Gastrocnemius medialis (tissue), 4 donors: ENCODE results near the gene NIBAN1. TPM values are rescaled to one million over a fixed set of nuclear protein-coding genes. Genes with fewer than 3 reads are reported as not detected.

ENCODE experiments used
- ATAC-seq, 2 donors: fragments of 150-250 bp; one replicate each; pipeline ENCODE4 v1.9.1; 2016
- DNase-seq, 2 donors: peaks; one replicate each; pipeline ENCODE4 v3.0.0-alpha.2; 2019
- H3K27ac ChIP-seq, 4 donors: fragments of 200-600 bp; sonication (generic); 1 replicate in 1 of 4; 2 replicates in 3 of 4; pipeline ENCODE4 v1.5.1; 2016 to 2018; ENCODE audit warnings: mild to moderate bottlenecking in 2 of 4, moderate library complexity in 1 of 4
- H3K27me3 ChIP-seq, 3 donors: fragments of 200-600 bp; sonication (generic) in 2 of 3; 1 replicate in 1 of 3; 2 replicates in 2 of 3; pipeline versions ENCODE4 v1.5.1 to v1.6.0; 2016 to 2019; ENCODE audit warnings: mild to moderate bottlenecking in 1 of 3, moderate library complexity in 1 of 3
- H3K36me3 ChIP-seq, 2 donors: fragments of 200-600 bp; sonication (generic) in 1 of 2; one replicate each; pipeline ENCODE4 v1.5.1; 2017 to 2018
- H3K4me1 ChIP-seq, 2 donors: fragments of 200-600 bp; sonication (generic) in 1 of 2; one replicate each; pipeline ENCODE4 v1.5.1; 2016 to 2017; ENCODE audit warnings: mild to moderate bottlenecking in 2 of 2
- H3K4me3 ChIP-seq, 4 donors: fragments of 200-600 bp; sonication (generic) in 3 of 4; 1 replicate in 1 of 4; 2 replicates in 3 of 4; pipeline ENCODE4 v1.5.1; 2016 to 2019; ENCODE audit warnings: mild to moderate bottlenecking in 2 of 4
- H3K9me3 ChIP-seq, 3 donors: fragments of 200-600 bp; sonication (generic) in 2 of 3; 1 replicate in 1 of 3; 2 replicates in 2 of 3; pipeline ENCODE4 v1.5.1; 2016 to 2019
- POLR2A ChIP-seq, 2 donors: fragments of 450-650 bp; IDR thresholded peaks; one replicate each; pipeline ENCODE4 v1.6.1; 2017; ENCODE audit warnings: antibody characterized with exemption in 2 of 2, mild to moderate bottlenecking in 2 of 2, moderate library complexity in 2 of 2
- in situ Hi-C, 4 donors: fragments of 200-750 bp; cut with MboI; loops; one replicate each; pipeline versions ENCODE4 v1.15.0 to v1.8.0; 2017; ENCODE audit warnings: low sequenced_read_pairs in 4 of 4
- intact Hi-C: fragments of 100-400 bp; cut with DNase I; formaldehyde crosslinking; loops from one replicate; pipeline ENCODE4 v1.15.1; 2023; ENCODE audit warnings: low total_unique reads
- total RNA-seq, 4 donors: library from RNA; depleted of rRNA; stranded (reverse); fragments of >200 nt; gene quantifications; one replicate each; pipeline versions ENCODE4 v1.1.0 to v1.2.3, GENCODE V29; 2016
- TF ChIP-seq, protein P1 (sequence below), 5 experiments: fragments of 450-650 bp in 3 of 5; fragments of 200-600 bp in 2 of 5; sonication (generic) in 2 of 5; IDR thresholded peaks in 4 of 5; conservative IDR thresholded peaks in 1 of 5; 1 replicate in 4 of 5; 2 replicates in 1 of 5; pipeline ENCODE4 v1.5.1; 2016 to 2019; ENCODE audit warnings: antibody characterized with exemption in 5 of 5, mild to moderate bottlenecking in 3 of 5, moderate library complexity in 3 of 5

Gene NIBAN1
- total RNA-seq, 4 donors from 2014 or later = 11.7 to 125 (median 19.7) TPM

DNA sequence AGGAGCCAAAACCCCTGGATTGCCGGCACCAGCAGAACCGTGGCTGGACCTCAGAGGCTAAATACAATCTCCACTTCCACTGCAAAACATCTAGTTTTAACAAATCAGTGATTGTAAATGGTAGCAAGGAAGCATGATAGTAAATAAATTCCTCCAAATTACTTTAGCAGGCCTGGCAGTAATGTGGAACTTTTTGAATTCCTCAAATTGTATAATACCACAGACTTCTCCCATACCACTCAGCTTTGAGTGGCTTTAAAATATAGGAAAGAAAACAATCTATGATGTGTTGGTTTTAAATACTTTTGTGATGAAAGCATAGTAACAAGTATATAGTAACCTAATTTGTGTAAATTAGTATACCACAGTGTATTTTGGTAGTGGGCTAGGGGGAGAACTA, 34.1 kb downstream of the NIBAN1 start:
- H3K4me1 ChIP-seq = peaks cover 7 to 24% of the 10 kb centered on the region in 2 donors
- no peak overlapping the region for H3K27ac ChIP-seq
- no peaks in the 10 kb centered on the region for H3K36me3 ChIP-seq
- intact Hi-C loops = no loop called here
- H3K27me3 ChIP-seq = no peaks in the 10 kb centered on the region
- ATAC-seq (no peak), DNase-seq (no peak)
- H3K4me3 ChIP-seq = no peak overlapping the region
- TF ChIP-seq, protein P1, sequence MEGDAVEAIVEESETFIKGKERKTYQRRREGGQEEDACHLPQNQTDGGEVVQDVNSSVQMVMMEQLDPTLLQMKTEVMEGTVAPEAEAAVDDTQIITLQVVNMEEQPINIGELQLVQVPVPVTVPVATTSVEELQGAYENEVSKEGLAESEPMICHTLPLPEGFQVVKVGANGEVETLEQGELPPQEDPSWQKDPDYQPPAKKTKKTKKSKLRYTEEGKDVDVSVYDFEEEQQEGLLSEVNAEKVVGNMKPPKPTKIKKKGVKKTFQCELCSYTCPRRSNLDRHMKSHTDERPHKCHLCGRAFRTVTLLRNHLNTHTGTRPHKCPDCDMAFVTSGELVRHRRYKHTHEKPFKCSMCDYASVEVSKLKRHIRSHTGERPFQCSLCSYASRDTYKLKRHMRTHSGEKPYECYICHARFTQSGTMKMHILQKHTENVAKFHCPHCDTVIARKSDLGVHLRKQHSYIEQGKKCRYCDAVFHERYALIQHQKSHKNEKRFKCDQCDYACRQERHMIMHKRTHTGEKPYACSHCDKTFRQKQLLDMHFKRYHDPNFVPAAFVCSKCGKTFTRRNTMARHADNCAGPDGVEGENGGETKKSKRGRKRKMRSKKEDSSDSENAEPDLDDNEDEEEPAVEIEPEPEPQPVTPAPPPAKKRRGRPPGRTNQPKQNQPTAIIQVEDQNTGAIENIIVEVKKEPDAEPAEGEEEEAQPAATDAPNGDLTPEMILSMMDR (IDR thresholded peaks at IDR 0.05 in 4 of 5, conservative IDR thresholded peaks at IDR 0.05 in 1 of 5) = no peak
- no peak for TF ChIP-seq POLR2A (IDR thresholded peaks at IDR 0.05)
- in situ Hi-C loops = no loop called here
- no peaks in the 10 kb centered on the region for H3K9me3 ChIP-seq

DNA sequence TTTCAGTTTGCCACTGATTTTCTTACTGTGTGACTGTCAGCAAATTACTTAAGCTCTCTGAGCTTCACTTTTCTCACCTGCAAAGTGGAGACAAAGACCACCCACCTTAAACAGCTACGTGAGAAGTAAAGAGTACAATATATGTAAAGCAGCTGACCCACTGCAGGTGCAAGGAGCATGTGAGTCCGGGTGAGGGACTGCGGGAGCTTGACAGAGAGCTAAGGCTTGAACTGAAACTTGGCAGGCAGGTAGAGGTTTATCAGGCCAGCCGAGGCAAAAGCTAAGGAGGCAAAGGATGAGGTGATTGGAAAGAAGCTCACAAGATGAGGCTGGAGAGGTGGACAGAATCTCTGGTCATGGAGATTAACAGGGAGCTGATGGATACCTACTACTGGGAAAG, 36.6 kb downstream of the NIBAN1 start:
- Histone ChIP-seq H3K4me1 (peaks cover 7 to 24% of the 10 kb centered on the region in 2 donors), H3K27ac (no peak overlapping the region), H3K27me3 (no peaks in the 10 kb centered on the region), H3K4me3 (no peak overlapping the region), H3K9me3 (no peaks in the 10 kb centered on the region), H3K36me3 (no peaks in the 10 kb centered on the region)
- ATAC-seq (no peak), DNase-seq (no peak)
- intact Hi-C loops = no loop called here
- no peak for TF ChIP-seq POLR2A (IDR thresholded peaks at IDR 0.05)
- TF ChIP-seq, protein P1 (IDR thresholded peaks at IDR 0.05 in 4 of 5, conservative IDR thresholded peaks at IDR 0.05 in 1 of 5) = no peak
- in situ Hi-C loops = no loop called here

DNA sequence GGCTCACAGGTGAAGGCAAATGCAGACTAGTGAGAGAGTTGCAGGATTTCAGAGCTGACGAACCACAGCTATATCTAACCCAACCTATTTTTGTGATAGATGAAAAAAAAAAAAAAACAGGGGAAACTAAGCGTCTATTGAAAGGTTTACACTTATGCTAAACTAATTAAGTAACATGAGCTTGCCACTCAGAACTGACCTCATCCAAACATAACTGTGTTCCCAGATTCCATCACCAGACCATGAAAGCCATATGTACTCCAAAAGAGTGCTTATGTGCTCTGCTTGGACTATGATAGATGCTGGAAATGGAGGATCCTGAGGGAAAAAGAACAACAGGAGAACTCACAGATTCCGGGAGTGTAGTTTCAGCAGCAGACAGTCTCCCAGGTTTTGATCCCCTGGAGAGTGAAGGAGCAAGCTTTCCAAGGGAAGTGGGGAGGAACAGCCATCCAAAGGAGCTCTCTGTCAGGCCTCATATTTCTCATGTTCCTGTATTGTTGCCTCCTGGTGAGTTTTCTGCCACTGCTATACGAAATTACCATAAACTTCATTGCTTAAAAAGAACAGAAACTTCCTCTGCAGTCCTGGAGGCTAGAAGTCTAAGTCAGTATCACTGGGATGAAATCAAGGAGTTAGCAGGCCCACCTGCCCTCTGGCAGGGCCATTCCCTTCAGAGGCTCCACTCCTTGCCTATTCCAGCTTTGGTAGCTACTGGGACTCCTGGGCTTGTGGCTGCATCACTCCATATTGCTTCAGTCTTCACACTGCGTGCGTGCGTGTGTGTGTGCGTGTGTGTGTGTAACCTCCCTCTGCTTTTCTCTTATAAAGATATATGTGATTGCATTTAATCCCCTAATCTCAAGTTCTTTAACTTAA, 38.1 kb downstream of the NIBAN1 start:
- ATAC-seq = no peak
- H3K4me1 ChIP-seq = peaks cover 7 to 24% of the 10 kb centered on the region in 2 donors
- peak overlapping the region in 1 of 4 donors; percentile 33 for H3K27ac ChIP-seq
- no peaks in the 10 kb centered on the region for H3K27me3 ChIP-seq
- intact Hi-C loops = no loop called here
- no peak for DNase-seq
- H3K36me3 ChIP-seq = no peaks in the 10 kb centered on the region
- TF ChIP-seq, protein P1 (IDR thresholded peaks at IDR 0.05 in 4 of 5, conservative IDR thresholded peaks at IDR 0.05 in 1 of 5) = no peak
- TF ChIP-seq POLR2A (IDR thresholded peaks at IDR 0.05) = no peak
- no peaks in the 10 kb centered on the region for H3K9me3 ChIP-seq
- H3K4me3 ChIP-seq = no peak overlapping the region
- in situ Hi-C loops = no loop called here

DNA sequence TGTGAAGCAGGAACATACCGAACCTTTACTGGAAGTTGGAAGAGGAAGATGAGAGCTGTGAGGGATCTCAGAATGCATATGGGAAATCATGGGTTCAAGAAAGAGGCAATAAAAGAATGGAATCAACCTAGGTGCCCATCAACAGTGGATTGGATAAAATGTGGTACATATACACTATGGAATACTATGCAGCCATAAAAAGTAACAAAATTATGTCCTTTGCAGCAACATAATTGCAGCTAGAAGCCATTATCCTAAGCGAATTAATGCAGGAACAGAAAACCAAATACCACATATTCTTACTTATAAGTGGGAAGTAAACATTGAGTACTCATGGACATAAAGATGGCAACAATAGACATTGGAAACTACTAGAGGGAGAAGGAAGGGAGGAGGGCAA, 40.4 kb downstream of the NIBAN1 start:
- no peak overlapping the region for H3K4me3 ChIP-seq
- intact Hi-C loops (no loop called here), in situ Hi-C loops (no loop called here)
- DNase-seq (no peak), ATAC-seq (no peak)
- H3K27me3 ChIP-seq = no peaks in the 10 kb centered on the region
- no peak overlapping the region for H3K27ac ChIP-seq
- peaks cover 7 to 18% of the 10 kb centered on the region in 2 donors for H3K4me1 ChIP-seq
- no peaks in the 10 kb centered on the region for H3K36me3 ChIP-seq
- no peaks in the 10 kb centered on the region for H3K9me3 ChIP-seq
- TF ChIP-seq POLR2A (IDR thresholded peaks at IDR 0.05) = no peak
- TF ChIP-seq, protein P1 (IDR thresholded peaks at IDR 0.05 in 4 of 5, conservative IDR thresholded peaks at IDR 0.05 in 1 of 5) = no peak
